ENCODE measurements around the gene MICAL2. TPM values are rescaled to one million over a fixed set of nuclear protein-coding genes. Genes with fewer than 3 reads are reported as not detected.

The MICAL2 gene
- total RNA-seq, 1 donor from 2014 or later, result 0.27 TPM

DNA sequence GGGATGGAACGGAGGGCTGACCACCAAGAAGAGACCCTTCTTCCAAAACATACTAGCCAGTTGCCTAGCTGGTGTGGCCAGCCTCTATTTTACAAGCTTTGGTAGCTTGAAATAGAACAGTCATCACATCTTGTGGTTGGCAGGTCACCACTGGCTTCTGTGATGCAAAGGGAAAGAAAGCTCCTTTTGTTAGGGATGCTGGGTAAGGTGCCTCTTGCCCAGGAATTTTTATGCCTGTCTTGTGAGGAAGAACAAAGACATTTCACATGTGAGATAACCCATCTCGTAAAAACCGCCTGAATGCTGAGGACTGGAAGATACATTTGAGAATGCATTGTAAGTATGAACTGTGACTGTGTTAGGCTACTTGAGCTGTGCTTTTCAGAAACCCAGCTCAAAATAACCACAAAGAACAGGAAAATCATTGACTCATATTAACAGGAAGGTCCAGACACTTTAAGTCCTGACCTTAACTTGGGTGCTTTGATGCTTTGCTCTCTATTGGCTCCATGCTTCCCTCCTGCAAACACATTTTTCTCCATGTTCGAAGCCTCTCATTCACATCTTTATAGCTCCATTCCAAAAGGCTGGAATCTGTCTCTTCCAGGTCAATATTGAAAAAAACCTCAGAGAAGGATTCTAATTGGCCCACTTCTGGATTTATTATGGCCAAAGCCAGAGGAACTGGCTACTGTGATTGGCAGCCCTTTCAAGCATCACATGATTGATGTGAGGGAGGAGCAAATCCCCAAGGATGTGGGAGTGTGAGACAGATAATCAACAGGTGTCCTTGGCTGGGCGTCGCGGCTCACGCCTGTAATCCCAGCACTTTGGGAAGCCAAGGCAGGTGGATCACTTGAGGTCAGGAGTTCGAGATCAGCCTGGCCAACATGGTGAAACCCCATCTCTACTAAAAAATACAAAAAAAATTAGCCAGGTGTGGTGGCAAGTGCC is 53.9 kb downstream of the MICAL2 start:
- Mint-ChIP-seq H3K4me3 (no peak overlapping the region), H3K27ac (no peak overlapping the region), H3K9me3 (no peaks in the 10 kb centered on the region), H3K36me3 (ENCODE audit: low read depth) (no peaks in the 10 kb centered on the region), H3K27me3 (peaks cover 2% of the 10 kb centered on the region), H3K4me1 (no peaks in the 10 kb centered on the region)
- ATAC-seq (ENCODE audit: low read depth) (no peak), DNase-seq (no peak)
- ChIA-PET CTCF (interaction anchor here (0.8 kb wide), 1 partner anchor 73 kb away, joined by 3 read pairs; no protein-coding TSS in a partner anchor), POLR2A (no interaction called here)
- intact Hi-C loops (cut with micrococcal nuclease), result no loop called here
- TF ChIP-seq, protein P1, sequence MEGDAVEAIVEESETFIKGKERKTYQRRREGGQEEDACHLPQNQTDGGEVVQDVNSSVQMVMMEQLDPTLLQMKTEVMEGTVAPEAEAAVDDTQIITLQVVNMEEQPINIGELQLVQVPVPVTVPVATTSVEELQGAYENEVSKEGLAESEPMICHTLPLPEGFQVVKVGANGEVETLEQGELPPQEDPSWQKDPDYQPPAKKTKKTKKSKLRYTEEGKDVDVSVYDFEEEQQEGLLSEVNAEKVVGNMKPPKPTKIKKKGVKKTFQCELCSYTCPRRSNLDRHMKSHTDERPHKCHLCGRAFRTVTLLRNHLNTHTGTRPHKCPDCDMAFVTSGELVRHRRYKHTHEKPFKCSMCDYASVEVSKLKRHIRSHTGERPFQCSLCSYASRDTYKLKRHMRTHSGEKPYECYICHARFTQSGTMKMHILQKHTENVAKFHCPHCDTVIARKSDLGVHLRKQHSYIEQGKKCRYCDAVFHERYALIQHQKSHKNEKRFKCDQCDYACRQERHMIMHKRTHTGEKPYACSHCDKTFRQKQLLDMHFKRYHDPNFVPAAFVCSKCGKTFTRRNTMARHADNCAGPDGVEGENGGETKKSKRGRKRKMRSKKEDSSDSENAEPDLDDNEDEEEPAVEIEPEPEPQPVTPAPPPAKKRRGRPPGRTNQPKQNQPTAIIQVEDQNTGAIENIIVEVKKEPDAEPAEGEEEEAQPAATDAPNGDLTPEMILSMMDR (IDR thresholded peaks at IDR 0.05), result no peak

- Mint-ChIP-seq H3K27me3 (peaks cover 2% of the 10 kb centered on the region), H3K9me3 (no peaks in the 10 kb centered on the region), H3K4me3 (no peak overlapping the region), H3K36me3 (ENCODE audit: low read depth) (no peaks in the 10 kb centered on the region), H3K27ac (no peak overlapping the region), H3K4me1 (no peaks in the 10 kb centered on the region)
- CTCF ChIA-PET, result no interaction called here
- TF ChIP-seq, protein P1 (IDR thresholded peaks at IDR 0.05), result no peak
- ATAC-seq (ENCODE audit: low read depth) (no peak), DNase-seq (no peak)
- intact Hi-C loops (cut with micrococcal nuclease), result no loop called here
- POLR2A ChIA-PET, result no interaction called here
Observed at GRCh38 chr11:12165237-12165875, 55.0 kb downstream of the MICAL2 start.

DNA sequence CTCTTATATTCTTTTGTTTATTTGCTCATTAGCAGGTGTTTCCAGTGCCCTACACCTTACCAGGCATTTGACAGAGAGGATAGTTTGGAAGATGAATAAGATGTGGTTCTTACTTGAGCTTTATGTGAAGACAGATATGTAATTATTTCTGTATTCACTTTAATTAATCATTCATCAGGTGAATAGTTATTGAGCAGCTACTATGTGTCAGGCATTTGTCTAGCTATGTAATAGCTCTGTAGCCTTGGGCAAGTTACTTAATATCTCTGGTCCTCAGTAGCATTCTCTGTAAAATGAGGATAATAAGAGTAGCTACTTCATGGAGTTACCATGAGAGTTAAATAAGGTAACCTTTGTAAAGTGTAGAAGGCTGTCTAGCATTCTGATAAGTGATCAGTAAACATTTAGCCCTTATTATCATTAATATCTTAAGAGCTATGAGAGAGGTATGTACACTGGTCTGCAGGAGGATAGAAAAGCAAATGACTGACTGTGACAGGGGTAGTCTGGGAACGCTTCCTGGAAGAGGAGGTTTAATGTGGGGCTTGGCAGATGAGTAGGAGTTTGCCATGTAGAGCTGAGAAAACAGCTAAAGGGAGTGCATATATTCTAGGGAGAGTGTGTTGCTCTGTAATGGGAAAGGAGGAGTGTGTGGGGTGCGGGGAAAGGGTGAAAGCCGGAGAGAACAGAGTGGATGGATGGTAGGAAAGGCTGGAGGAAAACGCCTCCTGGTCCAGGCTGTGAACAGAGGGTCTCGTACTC is 56.1 kb downstream of the MICAL2 start:
- Mint-ChIP-seq H3K27ac (no peak overlapping the region), H3K4me1 (no peaks in the 10 kb centered on the region), H3K36me3 (ENCODE audit: low read depth) (no peaks in the 10 kb centered on the region), H3K27me3 (peaks cover 2% of the 10 kb centered on the region), H3K9me3 (no peaks in the 10 kb centered on the region), H3K4me3 (no peak overlapping the region)
- intact Hi-C loops (cut with micrococcal nuclease), result no loop called here
- TF ChIP-seq, protein P1 (IDR thresholded peaks at IDR 0.05), result no peak
- POLR2A ChIA-PET, result no interaction called here
- CTCF ChIA-PET, result no interaction called here
- DNase-seq (no peak), ATAC-seq (ENCODE audit: low read depth) (no peak)

DNA sequence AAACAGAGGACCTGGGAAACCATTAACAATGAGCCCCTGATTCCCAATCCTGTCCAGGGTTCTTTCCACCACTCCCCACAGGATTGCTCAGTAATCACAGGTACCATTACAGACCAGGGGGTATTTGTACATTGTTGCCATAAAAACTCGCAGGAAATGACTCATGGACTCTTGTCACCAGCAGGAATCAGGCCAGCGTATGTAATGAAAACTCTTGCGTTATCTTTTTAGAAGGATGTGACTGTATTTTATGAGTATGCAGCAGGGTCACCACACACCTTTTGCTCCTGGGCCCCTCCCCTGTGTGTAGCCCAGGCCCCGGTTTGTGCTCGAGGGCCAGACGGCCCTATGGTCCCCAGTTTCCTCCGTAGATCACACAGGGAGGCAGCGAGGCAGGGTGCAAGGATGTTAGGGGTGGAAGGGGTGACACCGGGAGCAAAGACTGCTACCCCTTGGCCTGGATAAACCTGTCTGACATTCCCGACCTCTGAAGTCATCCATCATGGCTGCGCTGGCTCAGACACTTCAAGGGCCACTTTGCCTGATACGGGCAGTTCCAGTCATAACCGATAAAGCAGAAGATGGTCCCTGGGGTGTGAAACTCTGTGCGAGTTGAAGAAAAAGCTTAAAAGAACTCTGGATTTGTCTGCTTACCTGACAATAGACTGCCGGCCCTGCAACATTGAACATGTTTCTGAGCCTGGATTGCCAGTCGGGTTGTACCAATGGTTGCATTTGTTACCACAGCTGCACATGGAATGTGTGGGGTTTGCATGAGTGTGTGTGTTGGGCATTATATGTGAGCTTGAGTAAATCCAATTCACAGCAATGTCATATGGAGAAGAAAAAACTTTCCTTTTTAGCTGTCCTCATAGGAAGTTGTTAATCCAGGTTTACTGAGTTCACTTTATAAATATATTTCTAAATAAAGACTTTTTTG is 56.9 kb downstream of the MICAL2 start:
- intact Hi-C loops (cut with micrococcal nuclease), result no loop called here
- TF ChIP-seq, protein P1 (IDR thresholded peaks at IDR 0.05), result no peak
- no peak for ATAC-seq (ENCODE audit: low read depth)
- ChIA-PET POLR2A (no interaction called here), CTCF (no interaction called here)
- H3K9me3 Mint-ChIP-seq, result no peaks in the 10 kb centered on the region
- no peak overlapping the region for H3K4me3 Mint-ChIP-seq
- no peaks in the 10 kb centered on the region for H3K4me1 Mint-ChIP-seq
- no peaks in the 10 kb centered on the region for H3K36me3 Mint-ChIP-seq (ENCODE audit: low read depth)
- peaks cover 2% of the 10 kb centered on the region for H3K27me3 Mint-ChIP-seq
- no peak for DNase-seq
- H3K27ac Mint-ChIP-seq, result no peak overlapping the region

All from activated B cell treated with CpG ODN at 0.5 μM for 24 hours (primary cell).